ENCODE data around the gene TIGD7.

The TIGD7 gene

GRCh38 chr16:3305109-3306068, at the start of gene TIGD7, which contains the start of gene ZNF75A:
TIGD7 (minus strand) TSS chr16:3305430; CDS start chr16:3300614, 4,816 bp downstream.
ZNF75A (plus strand) TSS chr16:3305497; CDS start chr16:3308429, 2,932 bp downstream.
- peak; percentile 43 to 52 for DNase-seq

- DNase-seq, result no peak
Observed at GRCh38 chr16:3349175-3349574, 43.9 kb upstream of the TIGD7 start.

- DNase-seq, result no peak
Observed at GRCh38 chr16:3348547-3349167, 43.4 kb upstream of the TIGD7 start.

GRCh38 chr16:3347586-3347985, 42.4 kb upstream of the TIGD7 start:
- no peak for DNase-seq

GRCh38 chr16:3346041-3346440, 40.8 kb upstream of the TIGD7 start:
- no peak for DNase-seq

GRCh38 chr16:3328643-3329042, 23.4 kb upstream of the TIGD7 start:
- no peak for DNase-seq

GRCh38 chr16:3328104-3328503, 22.9 kb upstream of the TIGD7 start:
- no peak for DNase-seq

GRCh38 chr16:3327514-3327913, 22.3 kb upstream of the TIGD7 start:
- DNase-seq, result no peak

GRCh38 chr16:3321816-3322215, 16.6 kb upstream of the TIGD7 start:
- no peak for DNase-seq

GRCh38 chr16:3317315-3317999, 12.2 kb upstream of the TIGD7 start:
- no peak for DNase-seq

GRCh38 chr16:3311496-3311895, 6.3 kb upstream of the TIGD7 start:
- no peak for DNase-seq

GRCh38 chr16:3306078-3306477, 848 bp upstream of the TIGD7 start:
- no peak for DNase-seq

GRCh38 chr16:3304370-3304769, 860 bp downstream of the TIGD7 start:
- DNase-seq, result no peak

GRCh38 chr16:3295783-3296182, 9.4 kb downstream of the TIGD7 start:
- no peak for DNase-seq

- DNase-seq, result no peak
Observed at GRCh38 chr16:3295209-3295608, 10.0 kb downstream of the TIGD7 start.

- DNase-seq, result no peak
Observed at GRCh38 chr16:3292604-3293003, 12.6 kb downstream of the TIGD7 start.

- no peak for DNase-seq
Observed at GRCh38 chr16:3289998-3290673, 15.1 kb downstream of the TIGD7 start.

- no peak for DNase-seq
Observed at GRCh38 chr16:3285131-3285530, 20.1 kb downstream of the TIGD7 start.

GRCh38 chr16:3283543-3284447, 21.4 kb downstream of the TIGD7 start:
- no peak for DNase-seq

- DNase-seq, result peak; percentile 95 to 96
Observed at GRCh38 chr16:3282730-3283542, 22.3 kb downstream of the TIGD7 start, which contains the start of gene ZNF263. ZNF263 (plus strand) TSS chr16:3283491; CDS start chr16:3283819, 328 bp downstream.
